ENCODE measurements around the gene RPS6KC1.
A peak's percentile ranks its signal among the peaks of the same experiment; 100 is the strongest.
"Not testable (repeated sequence)": the region's sequence is repeated elsewhere in the genome, so short reads cannot be mapped to it uniquely, and the experiment has no call there.

The RPS6KC1 gene, protein sequence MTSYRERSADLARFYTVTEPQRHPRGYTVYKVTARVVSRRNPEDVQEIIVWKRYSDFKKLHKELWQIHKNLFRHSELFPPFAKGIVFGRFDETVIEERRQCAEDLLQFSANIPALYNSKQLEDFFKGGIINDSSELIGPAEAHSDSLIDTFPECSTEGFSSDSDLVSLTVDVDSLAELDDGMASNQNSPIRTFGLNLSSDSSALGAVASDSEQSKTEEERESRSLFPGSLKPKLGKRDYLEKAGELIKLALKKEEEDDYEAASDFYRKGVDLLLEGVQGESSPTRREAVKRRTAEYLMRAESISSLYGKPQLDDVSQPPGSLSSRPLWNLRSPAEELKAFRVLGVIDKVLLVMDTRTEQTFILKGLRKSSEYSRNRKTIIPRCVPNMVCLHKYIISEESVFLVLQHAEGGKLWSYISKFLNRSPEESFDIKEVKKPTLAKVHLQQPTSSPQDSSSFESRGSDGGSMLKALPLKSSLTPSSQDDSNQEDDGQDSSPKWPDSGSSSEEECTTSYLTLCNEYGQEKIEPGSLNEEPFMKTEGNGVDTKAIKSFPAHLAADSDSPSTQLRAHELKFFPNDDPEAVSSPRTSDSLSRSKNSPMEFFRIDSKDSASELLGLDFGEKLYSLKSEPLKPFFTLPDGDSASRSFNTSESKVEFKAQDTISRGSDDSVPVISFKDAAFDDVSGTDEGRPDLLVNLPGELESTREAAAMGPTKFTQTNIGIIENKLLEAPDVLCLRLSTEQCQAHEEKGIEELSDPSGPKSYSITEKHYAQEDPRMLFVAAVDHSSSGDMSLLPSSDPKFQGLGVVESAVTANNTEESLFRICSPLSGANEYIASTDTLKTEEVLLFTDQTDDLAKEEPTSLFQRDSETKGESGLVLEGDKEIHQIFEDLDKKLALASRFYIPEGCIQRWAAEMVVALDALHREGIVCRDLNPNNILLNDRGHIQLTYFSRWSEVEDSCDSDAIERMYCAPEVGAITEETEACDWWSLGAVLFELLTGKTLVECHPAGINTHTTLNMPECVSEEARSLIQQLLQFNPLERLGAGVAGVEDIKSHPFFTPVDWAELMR

DNA sequence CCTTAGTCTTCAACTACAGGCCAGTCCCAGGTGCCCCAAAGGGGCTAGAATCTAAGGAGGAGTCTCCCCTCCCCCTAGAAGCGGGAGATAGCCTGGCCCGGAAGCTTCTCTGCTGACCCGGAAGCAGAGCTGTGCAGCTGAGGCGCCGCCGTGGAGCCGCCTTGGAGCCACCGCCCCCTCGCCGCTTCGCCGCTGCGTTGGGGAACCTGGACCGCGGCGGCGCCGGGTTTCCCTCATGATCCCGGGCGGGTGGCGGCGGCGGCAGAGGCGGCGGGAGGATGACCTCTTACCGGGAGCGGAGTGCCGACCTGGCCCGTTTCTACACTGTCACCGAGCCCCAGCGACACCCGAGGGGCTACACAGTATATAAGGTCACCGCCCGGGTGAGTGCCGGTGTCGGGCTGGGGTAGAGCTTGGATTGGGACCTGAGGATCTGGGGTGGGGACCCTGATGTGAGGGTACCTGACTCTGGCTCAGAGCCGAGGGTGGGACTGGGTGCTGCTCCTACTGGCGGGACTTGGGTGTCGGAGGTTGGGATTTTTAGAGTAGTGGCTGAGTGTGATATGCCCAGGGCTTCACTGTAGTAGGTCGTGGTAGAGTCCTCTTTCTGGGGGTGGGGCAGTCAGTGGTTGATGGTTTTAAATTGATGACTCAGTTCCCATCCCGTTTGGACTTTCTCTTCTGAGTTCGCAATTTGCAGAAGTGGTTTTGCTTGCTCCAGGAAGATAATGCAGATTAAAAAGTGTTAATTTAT is at the start of gene RPS6KC1:
Gene RPS6KC1 (plus strand): TSS at position 115 of the 754 bp plus-strand sequence. CDS start 164 bp downstream, at position 279.
- DNase-seq (ENCODE audit: low spot score) = peak; percentile 88

DNA sequence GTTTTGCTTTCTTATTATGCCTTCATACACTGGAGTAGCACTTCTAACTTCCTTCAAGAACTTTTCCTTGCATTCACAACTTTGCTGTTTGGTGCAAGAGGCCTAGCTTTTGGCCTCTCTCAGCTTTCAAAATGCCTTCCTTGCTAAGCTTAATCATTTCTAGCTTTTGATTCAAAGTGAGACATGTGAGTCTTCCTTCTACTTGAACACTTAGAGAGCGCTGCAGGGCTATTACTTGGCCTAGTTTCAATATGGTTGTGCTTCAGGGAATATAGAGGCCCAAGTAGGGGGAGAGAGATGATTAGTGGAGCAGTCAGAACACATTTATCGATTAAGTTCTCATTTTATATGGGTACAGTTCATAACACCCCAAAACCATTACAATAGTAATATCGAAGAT is 47.8 kb upstream of the RPS6KC1 start:
- DNase-seq (ENCODE audit: low spot score) = no peak

DNA sequence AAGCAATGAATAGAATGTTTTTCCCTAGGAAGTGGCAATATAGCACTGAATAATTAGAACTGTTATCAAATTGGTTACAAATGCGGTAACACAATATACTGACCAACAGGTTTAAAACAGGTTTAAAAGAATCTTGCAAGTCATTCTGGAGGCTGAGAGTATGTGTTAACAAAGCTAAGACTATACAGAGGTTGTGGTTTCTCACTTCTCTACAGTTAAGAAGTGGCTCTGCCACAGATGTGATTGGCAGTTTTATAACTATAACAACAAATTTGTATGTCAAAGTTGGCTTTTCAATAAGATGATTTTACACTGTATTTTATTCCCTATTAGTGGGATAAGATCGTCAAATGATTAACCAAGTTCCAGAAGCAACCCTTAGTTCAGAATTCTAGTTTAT is 42.5 kb upstream of the RPS6KC1 start:
- no peak for DNase-seq (ENCODE audit: low spot score)

DNA sequence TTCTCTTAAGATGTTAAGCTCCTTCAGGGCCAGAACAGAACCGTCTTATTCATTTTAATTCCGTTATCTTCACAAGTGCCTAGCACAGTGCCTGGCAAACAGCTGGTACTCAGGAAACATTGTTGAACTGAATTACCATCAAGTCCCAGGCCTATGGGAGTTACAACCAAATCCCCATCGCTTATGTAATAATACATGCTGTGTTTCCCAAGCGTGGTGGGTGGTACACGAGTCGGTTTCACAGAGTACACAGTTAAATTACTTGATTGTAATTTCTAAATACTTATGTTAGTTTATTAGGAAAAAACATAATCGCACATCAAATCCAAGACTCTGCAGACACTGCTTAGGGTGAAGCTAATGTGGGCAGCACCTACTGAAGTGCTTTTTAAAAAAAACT is 36.4 kb upstream of the RPS6KC1 start:
- DNase-seq (ENCODE audit: low spot score) = peak; percentile 15

DNA sequence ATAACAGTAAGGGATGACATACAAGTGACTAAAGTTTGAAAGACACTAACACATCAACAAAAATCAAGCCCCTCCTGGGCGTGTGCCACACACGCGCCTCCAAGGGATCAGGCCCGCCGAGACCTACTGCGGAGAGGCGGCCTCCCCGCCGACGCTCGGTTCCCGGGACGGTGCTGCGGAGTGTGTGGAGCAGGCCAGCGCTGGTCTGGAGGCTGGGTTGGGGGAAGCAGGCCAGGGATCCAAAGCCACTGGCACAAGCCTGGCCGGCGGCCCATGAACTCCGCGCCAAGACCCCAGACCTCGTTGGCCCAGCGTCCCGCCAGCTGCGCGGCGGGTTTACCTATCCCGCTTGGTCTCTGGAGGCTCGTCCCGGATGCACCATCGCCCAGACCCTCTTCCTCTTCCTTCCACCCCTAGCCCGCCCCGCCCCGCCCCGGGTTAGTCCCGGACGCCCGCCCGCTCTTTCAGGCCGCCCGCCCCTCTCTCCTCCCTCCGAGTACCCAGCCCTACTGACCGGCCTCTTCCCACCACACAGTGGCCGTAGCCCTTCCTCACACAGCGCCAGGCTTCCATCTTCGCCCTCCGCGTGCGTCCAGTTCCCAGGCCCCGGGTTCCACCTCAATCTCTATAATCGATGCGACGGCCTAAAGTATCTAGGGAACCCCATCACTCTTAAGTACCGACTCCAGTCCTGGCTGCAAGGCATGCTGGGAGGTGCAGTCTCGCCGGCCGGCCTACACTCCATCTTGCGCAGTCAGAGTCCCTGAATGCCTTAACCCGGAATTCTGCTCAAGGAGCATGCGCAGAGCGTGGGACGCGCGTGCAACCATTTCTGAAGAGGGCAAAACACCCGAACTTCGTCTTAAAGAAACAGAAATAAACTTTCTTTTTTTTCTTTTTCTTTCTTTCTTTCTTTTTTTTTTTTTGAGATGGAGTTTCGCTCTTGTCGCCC is 35.7 kb upstream of the RPS6KC1 start, which contains the start of gene ANGEL2:
Gene ANGEL2 (minus strand): TSS at position 769 of the 952 bp plus-strand sequence. CDS start 196 bp downstream, at position 573.
- DNase-seq (ENCODE audit: low spot score) = peak; percentile 98

DNA sequence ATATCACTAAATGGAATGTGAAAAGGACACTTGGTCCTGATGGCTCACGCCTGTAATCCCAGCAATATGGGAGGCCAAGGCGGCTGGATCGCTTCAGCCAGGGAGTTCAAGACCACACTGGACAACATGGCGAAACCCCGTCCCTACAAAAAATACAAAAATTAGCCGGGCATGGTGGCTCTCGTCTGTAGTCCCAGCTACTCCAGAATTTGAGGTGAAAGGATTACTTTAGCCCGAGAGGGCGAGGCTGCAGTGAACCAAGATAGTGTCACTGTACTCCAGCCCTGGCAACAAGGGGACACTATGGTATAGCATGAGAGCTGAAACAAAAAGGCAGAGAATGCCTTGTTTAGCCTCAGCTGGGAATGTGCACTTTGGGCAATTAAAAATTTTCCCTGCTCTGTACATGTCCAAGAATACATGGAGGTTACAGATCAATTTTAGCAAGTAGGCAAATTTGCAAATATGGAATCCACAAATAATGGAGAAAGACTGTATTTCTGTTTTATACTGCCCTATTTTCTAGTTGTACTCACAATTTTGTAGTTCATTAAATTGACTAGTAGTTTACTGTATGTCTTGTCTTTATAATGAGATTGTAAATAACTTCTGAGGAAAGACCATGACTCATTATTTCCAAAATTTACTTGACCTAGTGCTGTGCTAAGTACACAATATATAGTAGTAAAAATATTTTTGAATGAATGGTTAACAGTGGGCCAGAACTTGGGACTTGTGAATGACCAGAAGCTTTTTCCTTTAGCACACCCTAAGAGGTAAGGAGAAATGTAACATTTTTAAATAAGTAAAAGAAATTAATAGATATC is 33.4 kb upstream of the RPS6KC1 start:
- DNase-seq (ENCODE audit: low spot score) = no peak

DNA sequence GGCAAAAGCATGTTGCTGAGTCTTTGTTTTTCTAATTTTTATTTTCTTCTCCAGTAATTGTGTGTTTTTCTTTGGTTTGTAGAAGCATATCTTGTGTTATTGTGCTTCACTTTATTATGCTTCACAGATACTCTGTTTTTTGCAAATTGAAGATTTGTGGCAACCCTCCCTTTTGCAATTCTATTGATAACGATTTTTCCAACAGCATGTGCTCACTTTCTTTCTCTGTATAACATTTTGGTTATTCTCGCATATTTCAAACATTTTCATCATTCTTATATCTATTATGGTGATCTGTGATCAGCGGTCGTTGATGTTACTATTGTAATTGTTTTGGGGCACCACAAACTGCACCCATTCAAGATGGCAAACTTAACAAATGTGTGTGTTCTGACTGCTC is 31.6 kb upstream of the RPS6KC1 start:
- no peak for DNase-seq (ENCODE audit: low spot score)

DNA sequence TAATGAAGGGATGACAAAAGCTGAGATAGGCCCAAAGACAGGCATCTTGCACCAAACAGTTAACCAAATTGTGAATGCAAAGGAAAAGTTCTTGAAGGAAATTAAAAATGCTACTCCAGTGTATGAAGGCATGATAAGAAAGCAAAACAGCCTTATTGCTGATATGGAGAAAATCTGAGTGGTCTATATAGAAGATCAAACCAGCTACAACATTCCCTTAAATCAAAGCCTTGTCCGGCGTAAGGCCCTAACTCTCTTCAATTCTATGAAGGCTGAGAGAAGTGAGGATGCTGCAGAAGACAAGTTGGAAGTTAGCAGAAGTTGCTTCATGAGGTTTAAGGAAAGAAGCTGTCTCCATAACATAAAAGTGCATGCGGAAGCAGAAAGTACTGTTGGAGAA is 31.0 kb upstream of the RPS6KC1 start:
- DNase-seq (ENCODE audit: low spot score) = no peak

DNA sequence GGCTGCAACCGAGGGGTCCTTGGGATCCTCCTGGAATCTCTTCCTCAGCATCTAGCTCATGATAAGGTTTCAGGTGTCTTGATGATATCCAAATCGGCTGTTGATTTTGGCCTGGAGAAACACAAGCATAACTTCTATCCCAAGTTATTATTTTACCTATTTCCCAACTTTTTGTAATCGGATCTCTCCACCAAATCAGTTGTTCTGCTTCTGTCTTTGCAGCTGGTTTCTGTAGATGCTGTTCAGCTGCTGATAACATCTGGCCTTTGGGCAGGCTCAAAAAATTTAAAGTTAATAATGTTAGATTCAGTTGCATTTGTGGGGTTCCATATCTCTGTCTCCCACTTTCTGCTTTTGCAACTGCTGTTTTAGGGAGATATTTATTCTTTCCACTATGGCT is 24.0 kb upstream of the RPS6KC1 start:
- DNase-seq (ENCODE audit: low spot score) = not testable (repeated sequence)

DNA sequence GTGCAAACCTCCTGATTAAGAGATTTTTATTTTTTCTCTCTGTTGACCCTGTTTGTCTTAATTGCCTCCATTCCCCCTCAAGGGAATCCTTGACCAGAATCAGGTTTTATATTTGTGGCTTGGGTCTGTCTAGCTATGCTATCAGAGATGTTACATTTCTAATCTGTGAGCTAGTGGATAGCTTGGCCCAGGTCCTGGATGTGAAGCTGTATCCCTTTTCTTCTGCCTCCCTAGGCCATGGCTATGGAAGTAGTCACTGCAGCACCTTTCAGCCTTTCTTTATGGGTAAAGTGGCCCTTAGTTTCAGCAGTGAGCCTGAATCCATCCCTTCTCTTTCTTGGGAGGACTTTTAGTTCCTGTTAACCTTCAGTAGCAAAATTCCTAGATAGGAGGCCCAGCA is 18.4 kb upstream of the RPS6KC1 start:
- no peak for DNase-seq (ENCODE audit: low spot score)

DNA sequence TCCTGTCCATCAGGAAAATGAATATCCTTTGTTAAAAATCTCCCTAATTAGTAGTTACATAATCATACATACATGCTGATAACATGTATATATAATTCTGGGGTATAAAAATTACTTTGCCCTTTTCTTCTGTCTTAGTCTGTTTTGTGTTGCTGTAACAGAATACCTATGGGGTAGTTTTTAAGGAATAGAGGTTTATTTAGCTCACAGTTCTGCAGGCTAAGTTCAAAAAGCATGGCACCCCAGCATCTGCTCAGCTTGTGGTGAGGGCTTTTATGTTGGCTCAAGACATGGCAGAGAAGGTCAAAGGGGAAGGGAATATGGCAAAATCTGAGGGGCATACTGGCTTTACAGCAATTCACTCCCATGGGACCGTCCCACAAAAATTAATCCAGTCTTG is 16.3 kb upstream of the RPS6KC1 start:
- DNase-seq (ENCODE audit: low spot score) = no peak

DNA sequence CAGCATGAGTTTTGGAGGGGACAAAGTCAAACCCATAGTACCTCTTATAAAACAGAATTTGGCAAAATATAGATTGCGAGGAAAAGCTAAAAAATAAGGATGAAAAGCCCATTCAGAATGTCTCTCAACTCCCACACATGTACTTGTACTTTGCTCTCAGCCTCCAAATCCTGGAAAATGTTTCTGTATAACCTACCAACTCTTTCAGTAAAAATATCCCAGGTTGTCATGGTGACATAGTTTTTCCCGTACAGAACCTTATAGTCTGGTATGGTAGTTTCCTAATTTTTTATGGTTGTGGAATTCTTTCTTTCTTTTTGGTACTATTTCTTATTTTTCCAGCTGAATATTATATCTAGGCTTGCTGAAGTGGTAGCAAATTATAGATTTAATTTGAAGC is 15.5 kb upstream of the RPS6KC1 start:
- no peak for DNase-seq (ENCODE audit: low spot score)

DNA sequence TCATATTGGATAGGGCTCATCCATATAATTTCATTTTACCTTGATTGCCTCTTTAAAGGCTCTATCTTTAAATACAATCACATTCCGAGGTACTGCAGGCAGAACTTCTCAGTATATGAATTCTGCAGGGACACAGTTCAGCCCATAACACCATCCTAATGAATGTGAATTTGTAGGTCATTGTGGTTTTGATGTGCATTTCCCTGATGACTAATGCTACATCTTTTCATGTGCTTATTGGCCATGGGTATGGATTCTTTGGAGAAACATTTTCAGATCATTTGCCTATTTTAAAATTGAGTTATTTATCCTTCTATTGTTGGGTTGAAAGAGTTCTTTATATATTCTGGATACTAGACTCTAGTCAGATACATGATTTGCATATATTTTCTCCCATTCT is 9.6 kb upstream of the RPS6KC1 start:
- DNase-seq (ENCODE audit: low spot score) = no peak

DNA sequence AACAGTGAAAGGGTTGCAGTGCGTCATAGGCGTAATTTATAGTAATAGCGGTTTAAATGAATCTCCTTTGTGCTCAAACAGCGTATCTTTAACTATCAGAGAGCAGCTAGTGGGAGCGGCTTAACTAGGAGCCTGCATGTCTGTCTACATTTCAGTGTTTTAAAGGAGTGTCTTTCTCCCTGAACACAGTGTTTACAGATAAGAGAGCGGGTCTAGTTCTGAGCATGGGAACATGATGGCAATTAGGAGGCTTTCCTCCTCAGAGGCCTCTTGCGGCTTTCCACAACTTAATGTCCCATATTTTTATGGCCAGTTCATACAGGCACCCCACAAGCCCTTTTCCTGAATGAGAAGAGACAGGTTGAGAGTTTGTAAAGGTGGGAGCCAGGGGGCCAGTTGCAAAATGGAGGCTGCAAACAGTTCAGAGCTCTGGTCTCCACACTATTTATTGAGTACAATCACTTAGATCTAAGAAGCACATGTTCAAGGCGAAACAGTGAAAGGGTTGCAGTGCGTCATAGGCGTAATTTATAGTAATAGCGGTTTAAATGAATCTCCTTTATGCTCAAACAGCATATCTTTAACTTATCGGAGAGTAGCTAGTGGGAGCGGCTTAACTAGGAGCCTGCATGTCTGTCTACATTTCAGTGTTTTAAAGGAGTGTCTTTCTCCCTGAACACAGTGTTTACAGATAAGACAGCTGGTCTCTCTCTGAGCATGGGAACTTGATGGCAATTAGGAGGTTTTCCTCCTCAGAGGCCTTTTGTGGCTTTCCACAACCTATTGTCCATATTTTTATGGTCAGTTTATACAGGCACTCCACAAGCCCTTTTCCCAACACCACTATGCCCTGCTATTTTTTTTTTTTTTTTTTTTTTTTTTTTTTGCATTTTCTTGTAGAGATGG is 5.5 kb upstream of the RPS6KC1 start:
- DNase-seq (ENCODE audit: low spot score) = not testable (repeated sequence)

DNA sequence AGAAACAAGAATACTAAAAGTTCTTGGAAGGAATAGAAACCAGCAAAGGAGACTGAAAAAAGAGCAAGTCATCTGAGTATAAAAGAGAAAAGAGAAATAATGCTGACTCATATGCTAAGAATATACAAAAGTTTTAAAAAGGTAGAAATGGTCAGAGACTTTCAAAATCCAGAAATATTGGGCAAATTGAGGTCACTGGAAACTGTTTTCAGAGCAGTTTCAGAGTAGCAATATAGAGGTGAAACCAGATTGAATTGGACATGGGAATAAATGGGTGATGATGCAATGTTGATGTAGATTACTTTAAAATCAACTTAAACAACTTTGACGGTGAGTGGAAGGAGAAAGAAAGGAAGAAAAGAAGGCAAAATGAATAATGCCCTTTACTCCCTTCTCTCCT is 1.8 kb upstream of the RPS6KC1 start:
- DNase-seq (ENCODE audit: low spot score) = no peak

DNA sequence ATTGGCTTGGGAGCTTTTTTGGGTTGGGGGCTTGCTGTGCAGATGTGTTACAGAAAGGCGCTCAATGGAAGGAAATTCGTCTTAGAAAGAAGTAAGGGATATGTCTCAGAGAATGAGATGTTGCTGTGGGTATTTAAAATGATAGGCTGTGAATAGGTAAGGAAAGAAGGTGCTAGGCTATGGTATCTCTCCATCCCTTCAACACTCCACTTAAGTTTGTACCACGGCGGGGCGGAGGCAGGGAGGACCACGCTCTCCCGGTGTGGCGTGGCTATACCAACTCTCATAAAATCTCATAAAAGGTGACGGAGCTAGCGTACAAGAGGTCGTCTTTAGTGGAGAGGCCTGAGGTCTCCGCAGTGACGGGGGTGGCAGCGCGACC is 305 bp upstream of the RPS6KC1 start:
- DNase-seq (ENCODE audit: low spot score) = no peak

DNA sequence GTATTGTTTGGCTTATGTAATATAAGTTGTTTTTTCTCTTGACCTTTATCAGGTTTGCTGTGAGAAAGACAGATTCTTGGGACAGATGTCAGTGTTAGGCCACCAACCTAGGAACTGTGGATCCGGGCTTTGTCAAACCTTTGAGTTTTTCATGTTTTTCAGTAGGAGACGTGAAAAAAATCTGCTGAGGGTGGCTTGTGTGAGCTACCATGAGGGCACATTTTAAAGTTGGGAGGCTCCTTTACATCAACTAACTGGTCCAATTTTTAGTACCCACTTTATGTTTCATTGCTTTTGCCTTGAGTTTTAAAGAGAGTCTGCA is 801 bp downstream of the RPS6KC1 start:
- DNase-seq (ENCODE audit: low spot score) = no peak

DNA sequence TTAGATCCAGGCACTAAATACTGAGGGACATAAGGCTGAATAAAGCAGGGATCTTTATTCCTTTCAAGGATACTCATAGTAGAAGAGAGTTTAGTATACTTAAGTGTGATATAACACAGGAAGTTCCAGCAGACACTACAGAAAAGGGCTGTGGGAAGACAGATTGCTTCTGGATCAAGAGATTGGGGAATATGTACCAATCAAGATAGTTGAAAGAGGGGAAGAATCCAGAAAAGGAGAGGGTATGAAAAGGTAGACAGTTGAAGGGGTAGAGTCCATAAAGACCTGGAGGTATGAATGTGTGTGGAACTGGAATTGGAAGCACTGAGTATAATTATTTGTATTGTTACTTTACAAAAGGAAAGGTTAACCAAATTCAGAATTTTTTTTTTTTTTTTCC is 2.4 kb downstream of the RPS6KC1 start:
- DNase-seq (ENCODE audit: low spot score) = no peak

DNA sequence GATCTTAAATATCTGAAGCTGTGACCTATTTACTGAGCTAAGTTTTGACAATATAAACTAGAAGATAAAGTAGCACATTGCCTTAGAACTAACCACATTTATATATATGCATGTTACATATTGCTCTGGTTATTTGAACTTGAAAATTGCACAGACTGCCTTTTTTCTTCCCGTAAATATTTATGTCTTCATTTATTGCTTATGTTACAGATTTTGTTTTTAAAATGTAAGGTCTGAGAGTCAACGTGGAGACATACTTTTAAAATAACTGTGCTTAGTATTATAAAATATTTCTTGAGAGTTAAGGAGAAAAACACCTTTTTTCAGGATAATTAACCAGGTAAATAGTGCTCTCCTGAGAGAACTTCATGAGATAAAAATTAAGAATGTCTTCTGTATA is 3.1 kb downstream of the RPS6KC1 start:
- no peak for DNase-seq (ENCODE audit: low spot score)

All from cerebellar cortex (tissue), 1 donor.